HCT116 (cell line): ENCODE results near the gene CYB561A3. TPM values are rescaled to one million over a fixed set of nuclear protein-coding genes. Genes with fewer than 3 reads are reported as not detected.

Experiments used
- ATAC-seq: fragments of 200-7000 bp; cut with Tn5 transposase; 2 replicates; pipeline ENCODE4 v1.9.1; 2020; ENCODE audit warnings: mild to moderate bottlenecking, moderate library complexity
- BruUV-seq: library from RNA; stranded (reverse); fragments of 400-500 nt; replicated peaks from 2 replicates; lab custom pipeline; 2021; lab: Mats Ljungman, UMichigan
- CTCF ChIA-PET: fragments of 300-600 bp; sonication (Branson Sonifier 250); formaldehyde crosslinking; loops from one replicate; lab custom pipeline; 2021; ENCODE audit warnings: antibody characterized with exemption; lab: Charles Lee
- POLR2A ChIA-PET: fragments of 300-600, 350-600 bp; sonication (Branson Sonifier 250); formaldehyde crosslinking; loops from one replicate; lab custom pipeline; 2021; ENCODE audit warnings: antibody characterized with exemption; lab: Charles Lee
- RAD21 ChIA-PET, 2 experiments: fragments of 300-600 bp; sonication (Branson Sonifier 250); formaldehyde crosslinking; loops; one replicate each; lab custom pipeline; 2023; ENCODE audit warnings: low total read pairs in 2 of 2; ENCODE audit not compliant: uncharacterized antibody in 2 of 2, unreplicated experiment in 2 of 2, low non-redundant PET in 1 of 2; lab: Charles Lee
- DNase-seq: peaks from one replicate; pipeline ENCODE4 v3.0.0-alpha.2; 2010; ENCODE audit warnings: low read depth, low spot score
- H2AFZ ChIP-seq: fragments of 200-600 bp; shearing (Covaris generic), sonication (generic); 2 replicates; pipeline ENCODE4 v1.6.1; 2017; ENCODE audit warnings: low read depth, mixed run types, mixed read lengths, antibody characterized with exemption, low read length; ENCODE audit not compliant: poor library complexity, severe bottlenecking
- H3K27ac ChIP-seq: 2 replicates; pipeline ENCODE4 v1.5.1; 2012; ENCODE audit warnings: low read depth, low read length
- H3K27me3 ChIP-seq: fragments of 200-600 bp; sonication (generic); 2 replicates; pipeline ENCODE4 v1.6.1; 2016; ENCODE audit warnings: mixed run types, low read length, mixed read lengths; ENCODE audit not compliant: insufficient read depth
- H3K36me3 ChIP-seq, 2 experiments: fragments of 200-500 bp in 1 of 2; fragments of 200-600 bp in 1 of 2; sonication (Bioruptor generic) in 1 of 2; sonication (generic) in 1 of 2; 2 replicates each; pipeline versions ENCODE4 v1.5.1 to v1.6.1; 2014 to 2016; ENCODE audit warnings: low read length in 2 of 2, inconsistent platforms in 1 of 2, mixed read lengths in 1 of 2, mixed run types in 1 of 2; ENCODE audit not compliant: insufficient read depth in 2 of 2, control insufficient read depth in 1 of 2
- H3K4me1 ChIP-seq, 2 experiments: fragments of 200-600 bp in 1 of 2; sonication (generic) in 1 of 2; 2 replicates each; pipeline versions ENCODE4 v1.5.1 to v1.6.1; 2012 to 2017; ENCODE audit warnings: low read length in 2 of 2, inconsistent platforms in 1 of 2, mild to moderate bottlenecking in 1 of 2, mixed read lengths in 1 of 2, mixed run types in 1 of 2, moderate library complexity in 1 of 2; ENCODE audit not compliant: insufficient read depth in 2 of 2, control insufficient read depth in 1 of 2
- H3K4me2 ChIP-seq: fragments of 200-600 bp; sonication (generic); 2 replicates; pipeline ENCODE4 v1.6.1; 2017; ENCODE audit warnings: mixed run types, low read length, mixed read lengths
- H3K4me3 ChIP-seq, 2 experiments: fragments of 200-600 bp in 1 of 2; sonication (generic) in 1 of 2; replicated peaks in 1 of 2; 2 replicates each; pipeline ENCODE4 v1.5.1; 2011 to 2016; ENCODE audit warnings: low read length in 2 of 2, control low read depth in 1 of 2, low read depth in 1 of 2, mild to moderate bottlenecking in 1 of 2, mixed read lengths in 1 of 2, mixed run types in 1 of 2
- H3K79me2 ChIP-seq: fragments of 200-600 bp; sonication (generic); 2 replicates; pipeline ENCODE4 v1.6.1; 2017; ENCODE audit warnings: mild to moderate bottlenecking, mixed run types, low read length, moderate library complexity, mixed read lengths; ENCODE audit not compliant: insufficient read depth
- H3K9ac ChIP-seq: fragments of 200-600 bp; sonication (generic); 2 replicates; pipeline ENCODE4 v1.6.1; 2016; ENCODE audit warnings: low read length, mixed read lengths
- H3K9me2 ChIP-seq: fragments of 200-600 bp; sonication (generic), shearing (Covaris generic); 2 replicates; pipeline ENCODE4 v1.6.1; 2017; ENCODE audit warnings: mixed run types, mild to moderate bottlenecking, moderate library complexity; ENCODE audit not compliant: insufficient read depth
- H3K9me3 ChIP-seq, 2 experiments: fragments of 200-500 bp in 1 of 2; fragments of 200-600 bp in 1 of 2; sonication (Bioruptor generic) in 1 of 2; sonication (generic) in 1 of 2; 2 replicates each; pipeline ENCODE4 v1.6.1; 2014 to 2017; ENCODE audit warnings: low read length in 2 of 2, mixed read lengths in 2 of 2, inconsistent platforms in 1 of 2, low read depth in 1 of 2, mild to moderate bottlenecking in 1 of 2, mixed run types in 1 of 2, moderate library complexity in 1 of 2; ENCODE audit not compliant: control insufficient read depth in 1 of 2, insufficient read depth in 1 of 2
- H4K20me1 ChIP-seq: fragments of 200-600 bp; sonication (generic), shearing (Covaris generic); 2 replicates; pipeline ENCODE4 v1.6.1; 2017; ENCODE audit warnings: mixed run types, mild to moderate bottlenecking, moderate library complexity; ENCODE audit not compliant: insufficient read depth
- ATF3 ChIP-seq: IDR thresholded peaks from 2 replicates; pipeline ENCODE4 v1.6.1; 2012
- CTCF ChIP-seq, 3 experiments: fragments of 200-600 bp in 1 of 3; sonication (generic) in 1 of 3; IDR thresholded peaks in 2 of 3; conservative IDR thresholded peaks in 1 of 3; 2 replicates each; pipeline ENCODE4 v1.5.1; 2012 to 2017; ENCODE audit warnings: low read depth in 2 of 3, low read length in 2 of 3, antibody characterized with exemption in 1 of 3, borderline replicate concordance in 1 of 3, control low read depth in 1 of 3, mild to moderate bottlenecking in 1 of 3, mixed read lengths in 1 of 3, mixed run types in 1 of 3, moderate library complexity in 1 of 3; ENCODE audit not compliant: insufficient read depth in 1 of 3
- EZH2 ChIP-seq: fragments of 200-600 bp; sonication (generic); IDR thresholded peaks from 2 replicates; pipeline ENCODE4 v1.6.1; 2017; ENCODE audit warnings: antibody characterized with exemption, mixed run types
- EZH2phosphoT487 ChIP-seq: fragments of 200-600 bp; IDR thresholded peaks from 2 replicates; pipeline ENCODE4 v1.6.1; 2018; ENCODE audit warnings: antibody characterized with exemption, borderline replicate concordance
- FOSL1 ChIP-seq: IDR thresholded peaks from 2 replicates; pipeline ENCODE4 v1.6.1; 2012; ENCODE audit warnings: low read depth
- MAX ChIP-seq: IDR thresholded peaks from 2 replicates; pipeline ENCODE4 v1.6.1; 2012
- POLR2A ChIP-seq: IDR thresholded peaks from 2 replicates; pipeline ENCODE4 v1.7.0; 2011; ENCODE audit warnings: borderline replicate concordance; ENCODE audit not compliant: insufficient read depth, insufficient read length; ENCODE audit errors: extremely low read depth
- POLR2AphosphoS5 ChIP-seq: IDR thresholded peaks from 2 replicates; pipeline ENCODE4 v1.6.1; 2011; ENCODE audit warnings: mild to moderate bottlenecking, low read depth, low read length, moderate library complexity
- RAD21 ChIP-seq: IDR thresholded peaks from 2 replicates; pipeline ENCODE4 v1.6.1; 2012; ENCODE audit warnings: low read depth, mild to moderate bottlenecking
- SIN3A ChIP-seq: IDR thresholded peaks from 2 replicates; pipeline ENCODE4 v1.6.1; 2012; ENCODE audit warnings: low read depth
- SP1 ChIP-seq: IDR thresholded peaks from 2 replicates; pipeline ENCODE4 v1.6.1; 2012; ENCODE audit warnings: low read depth
- SRF ChIP-seq: IDR thresholded peaks from 2 replicates; pipeline ENCODE4 v1.6.1; 2012; ENCODE audit warnings: low read depth
- TCF7L2 ChIP-seq: IDR thresholded peaks from 2 replicates; pipeline ENCODE4 v1.7.0; 2011; ENCODE audit warnings: borderline replicate concordance, inconsistent platforms; ENCODE audit not compliant: insufficient read depth, insufficient read length; ENCODE audit errors: extremely low read depth
- ZBTB33 ChIP-seq: IDR thresholded peaks from 2 replicates; pipeline ENCODE4 v1.6.1; 2011; ENCODE audit warnings: mild to moderate bottlenecking, low read length, moderate library complexity; ENCODE audit not compliant: insufficient replicate concordance; ENCODE audit errors: extremely low read depth
- intact Hi-C: fragments of 100-400 bp; cut with micrococcal nuclease; formaldehyde crosslinking; loops from 2 replicates; pipeline ENCODE4 v1.10.0; 2022
- total RNA-seq: library from RNA; stranded (reverse); gene quantifications from one replicate; pipeline ENCODE4 v1.2.1, GENCODE V29; 2021; ENCODE audit not compliant: unreplicated experiment

The CYB561A3 gene
- total RNA-seq, 1 experiment from 2014 or later: 34.1 TPM

- Histone ChIP-seq H3K36me3 (peaks cover 8 to 10% of the 10 kb centered on the region in 2 experiments), H2AFZ (no peak overlapping the region), H4K20me1 (no peaks in the 10 kb centered on the region), H3K79me2 (no peaks in the 10 kb centered on the region), H3K9me2 (no peaks in the 10 kb centered on the region), H3K4me1 (no peaks in the 10 kb centered on the region), H3K9ac (no peak overlapping the region), H3K27ac (no peak overlapping the region), H3K27me3 (no peaks in the 10 kb centered on the region), H3K4me2 (no peak overlapping the region), H3K4me3 (no peak overlapping the region), H3K9me3 (no peaks in the 10 kb centered on the region)
- no peak for DNase-seq
- TF ChIP-seq SRF (no peak), EZH2phosphoT487 (no peak), SP1 (no peak), SIN3A (no peak), POLR2A (no peak), ZBTB33 (no peak), POLR2AphosphoS5 (no peak), EZH2 (no peak), TCF7L2 (no peak), ATF3 (no peak), RAD21 (no peak), FOSL1 (no peak), MAX (no peak), CTCF (IDR thresholded peaks at IDR 0.05 in 2 of 3, conservative IDR thresholded peaks at IDR 0.05 in 1 of 3; ENCODE audit: borderline replicate concordance in 1 of 3, insufficient read depth in 1 of 3, low read depth in 2 of 3, low read length in 2 of 3) (no peak)
- intact Hi-C loops: no loop called here
- no TSS peak for BruUV-seq
- ChIA-PET CTCF (no interaction called here), POLR2A (no interaction called here), RAD21 (interaction anchor here in 1 of 2 experiments (0.7 kb wide), 1 partner anchor 13 kb away, joined by 3 read pairs; no protein-coding TSS in a partner anchor)
- ATAC-seq: no peak
Observed at GRCh38 chr11:61372659-61373420, 11.2 kb upstream of the CYB561A3 start.
